ENCODE data around the gene STK39.

Gene STK39

GRCh38 chr2:168183308-168183997 is 63.9 kb downstream of the STK39 start:
- no peak for DNase-seq (ENCODE audit: low read depth)

DNA sequence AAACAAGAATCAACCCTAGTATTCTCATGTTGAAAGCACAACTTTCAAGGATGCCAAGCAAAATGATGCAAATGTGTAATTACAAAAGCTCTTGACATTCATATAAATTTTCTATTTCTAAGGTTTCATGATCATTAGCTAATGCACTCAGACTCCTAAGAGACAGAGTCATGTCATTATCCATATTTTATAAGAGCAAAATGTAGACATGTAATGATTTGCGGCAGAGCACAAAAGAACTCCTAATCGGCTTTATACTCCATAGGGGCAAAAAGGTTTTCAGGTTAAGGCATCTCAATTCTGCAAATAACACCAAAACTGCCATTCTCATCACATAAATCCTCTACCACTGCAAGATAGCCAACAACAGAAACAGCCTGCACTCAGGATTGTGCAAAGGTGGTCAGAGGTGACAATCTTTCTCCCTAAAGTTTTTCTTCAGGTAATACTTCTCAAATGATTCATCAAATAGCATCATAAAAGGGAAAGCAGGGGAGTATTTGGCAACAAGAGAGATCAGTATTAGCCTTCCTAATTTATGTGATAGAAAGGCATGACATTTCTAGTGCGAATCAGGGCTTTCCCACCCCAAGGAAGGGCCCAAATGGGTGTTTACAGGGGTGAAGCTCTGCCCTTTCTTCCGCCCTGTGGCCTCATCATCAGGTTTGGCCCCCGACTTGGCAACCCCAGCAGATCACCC is 64.7 kb downstream of the STK39 start:
- DNase-seq (ENCODE audit: low read depth) = no peak

- no peak for DNase-seq (ENCODE audit: low read depth)
Observed at GRCh38 chr2:168181825-168182224, 65.6 kb downstream of the STK39 start.

- DNase-seq (ENCODE audit: low read depth) = no peak
Observed at GRCh38 chr2:168180914-168181313, 66.5 kb downstream of the STK39 start.

DNA sequence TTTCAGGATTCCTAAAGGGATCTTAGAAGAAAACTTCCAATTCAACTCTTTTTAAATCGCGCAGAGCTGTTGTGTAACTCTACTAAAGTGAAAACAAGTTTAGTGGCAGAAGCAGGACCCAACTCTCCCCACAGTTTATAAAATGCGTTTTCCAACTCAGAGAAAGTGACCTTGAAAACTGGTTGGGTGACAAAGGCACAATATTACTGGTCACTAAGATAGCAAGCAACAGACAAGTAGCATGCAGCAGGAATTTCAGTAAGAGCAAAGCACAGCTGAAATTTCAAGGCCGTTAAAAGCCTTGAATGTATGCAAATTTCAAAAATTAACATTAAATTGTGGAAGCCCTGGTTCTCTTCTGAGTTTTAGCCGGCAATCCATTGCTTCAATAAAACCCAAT is 66.9 kb downstream of the STK39 start:
- no peak for DNase-seq (ENCODE audit: low read depth)

GRCh38 chr2:168179592-168179991 is 67.8 kb downstream of the STK39 start:
- DNase-seq (ENCODE audit: low read depth) = no peak

GRCh38 chr2:168178520-168179324 is 68.7 kb downstream of the STK39 start:
- no peak for DNase-seq (ENCODE audit: low read depth)

DNA sequence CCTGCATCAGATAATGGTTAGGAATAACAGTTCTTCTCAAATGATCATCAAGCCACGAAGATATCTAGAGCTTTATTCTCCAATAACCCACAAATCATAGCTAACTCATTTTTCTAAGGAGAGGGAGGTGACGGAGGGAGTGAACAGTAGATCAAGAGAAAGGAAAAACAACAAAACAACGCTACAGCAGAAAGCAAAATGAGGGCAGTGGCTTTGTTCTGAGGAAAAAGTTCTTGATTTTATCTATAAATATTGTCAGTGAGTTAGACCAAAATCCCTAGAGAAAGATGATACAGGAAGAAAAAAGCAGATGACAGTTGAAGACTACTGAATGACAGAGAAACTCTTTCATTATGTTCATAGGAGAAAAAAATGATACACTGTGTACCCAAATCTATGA is 71.0 kb downstream of the STK39 start:
- DNase-seq (ENCODE audit: low read depth) = no peak

- no peak for DNase-seq (ENCODE audit: low read depth)
Observed at GRCh38 chr2:168175469-168175868, 71.9 kb downstream of the STK39 start.

DNA sequence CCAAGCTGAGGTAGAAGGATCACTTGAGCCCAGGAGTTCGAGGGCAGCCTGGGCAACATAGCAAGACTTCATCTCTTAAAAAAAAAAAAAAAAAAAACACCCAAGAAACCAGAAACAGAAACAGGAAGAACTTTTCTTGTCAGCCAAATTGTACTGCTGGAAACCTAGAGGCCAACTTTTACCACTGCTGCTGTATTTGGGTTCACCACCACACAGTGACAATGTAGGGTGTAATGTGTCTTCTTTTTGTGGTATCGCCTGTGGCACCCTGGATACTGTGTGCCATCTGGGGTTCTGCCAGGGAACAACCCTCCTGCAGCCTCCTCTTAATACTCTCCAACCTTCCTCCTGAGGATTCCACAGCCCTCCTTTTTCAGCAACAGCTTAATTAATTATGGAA is 72.6 kb downstream of the STK39 start:
- DNase-seq (ENCODE audit: low read depth) = no peak

- DNase-seq (ENCODE audit: low read depth) = no peak
Observed at GRCh38 chr2:168172071-168172470, 75.3 kb downstream of the STK39 start.

- no peak for DNase-seq (ENCODE audit: low read depth)
Observed at GRCh38 chr2:168171059-168171762, 76.2 kb downstream of the STK39 start.

DNA sequence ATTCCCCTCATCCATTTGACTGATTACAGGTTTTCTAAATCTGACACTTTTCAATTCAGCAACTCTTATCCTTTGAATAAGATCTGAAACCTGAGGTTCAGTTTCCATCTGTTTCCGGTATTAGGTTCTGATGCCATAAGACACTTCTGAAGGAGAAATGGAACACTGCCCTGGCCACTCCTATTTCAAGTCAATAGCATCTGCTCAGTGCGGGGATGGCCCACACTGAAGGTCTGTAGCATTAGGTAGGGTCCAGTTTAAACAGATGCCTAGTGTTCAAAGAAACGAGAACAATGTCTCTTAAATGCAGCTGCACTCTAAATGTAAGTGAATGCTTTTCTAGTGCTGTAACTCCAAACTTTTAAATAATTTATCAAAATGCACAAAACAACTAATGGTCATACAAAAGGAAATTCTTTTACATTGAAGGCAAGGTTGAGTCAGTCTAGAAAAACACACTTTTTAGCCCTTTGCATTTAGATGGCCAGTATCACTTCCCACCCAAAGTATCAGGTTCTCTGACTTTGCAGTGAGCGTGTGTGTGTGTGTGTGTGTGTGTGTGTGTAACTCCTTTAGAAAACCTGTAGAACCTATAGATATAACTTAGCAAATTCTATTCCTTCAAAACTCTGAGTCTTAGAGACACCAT is 78.2 kb downstream of the STK39 start:
- DNase-seq (ENCODE audit: low read depth) = no peak

GRCh38 chr2:168167511-168168263 is 79.7 kb downstream of the STK39 start:
- DNase-seq (ENCODE audit: low read depth) = no peak

DNA sequence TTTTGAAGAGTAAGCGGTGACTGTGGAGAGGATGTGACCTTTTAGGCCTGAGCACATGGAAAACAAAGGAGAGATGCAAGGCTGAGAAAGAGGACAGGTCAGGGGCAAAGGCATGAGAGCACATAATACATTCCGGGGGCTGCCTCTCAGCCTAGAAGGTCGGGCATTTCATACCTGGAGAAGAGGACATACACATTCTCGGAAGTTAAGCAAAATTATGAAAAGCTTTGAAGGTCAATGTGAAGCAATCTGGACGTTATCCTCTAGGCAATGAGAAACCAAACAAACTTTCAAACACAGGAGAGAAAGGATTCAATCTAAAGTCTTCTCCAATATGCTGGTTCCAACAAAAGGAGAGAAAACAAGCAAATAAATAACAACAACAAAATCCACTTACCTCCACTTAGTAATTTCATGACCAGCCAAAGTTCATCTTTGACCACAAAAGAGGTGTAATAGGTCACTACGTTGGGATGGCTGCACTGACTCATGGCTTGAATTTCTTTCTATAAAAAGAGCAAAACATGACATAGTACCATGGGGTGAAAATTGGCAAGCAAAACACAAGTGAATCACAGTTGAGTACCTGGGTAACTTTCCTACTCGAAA is 80.4 kb downstream of the STK39 start:
- no peak for DNase-seq (ENCODE audit: low read depth)

DNA sequence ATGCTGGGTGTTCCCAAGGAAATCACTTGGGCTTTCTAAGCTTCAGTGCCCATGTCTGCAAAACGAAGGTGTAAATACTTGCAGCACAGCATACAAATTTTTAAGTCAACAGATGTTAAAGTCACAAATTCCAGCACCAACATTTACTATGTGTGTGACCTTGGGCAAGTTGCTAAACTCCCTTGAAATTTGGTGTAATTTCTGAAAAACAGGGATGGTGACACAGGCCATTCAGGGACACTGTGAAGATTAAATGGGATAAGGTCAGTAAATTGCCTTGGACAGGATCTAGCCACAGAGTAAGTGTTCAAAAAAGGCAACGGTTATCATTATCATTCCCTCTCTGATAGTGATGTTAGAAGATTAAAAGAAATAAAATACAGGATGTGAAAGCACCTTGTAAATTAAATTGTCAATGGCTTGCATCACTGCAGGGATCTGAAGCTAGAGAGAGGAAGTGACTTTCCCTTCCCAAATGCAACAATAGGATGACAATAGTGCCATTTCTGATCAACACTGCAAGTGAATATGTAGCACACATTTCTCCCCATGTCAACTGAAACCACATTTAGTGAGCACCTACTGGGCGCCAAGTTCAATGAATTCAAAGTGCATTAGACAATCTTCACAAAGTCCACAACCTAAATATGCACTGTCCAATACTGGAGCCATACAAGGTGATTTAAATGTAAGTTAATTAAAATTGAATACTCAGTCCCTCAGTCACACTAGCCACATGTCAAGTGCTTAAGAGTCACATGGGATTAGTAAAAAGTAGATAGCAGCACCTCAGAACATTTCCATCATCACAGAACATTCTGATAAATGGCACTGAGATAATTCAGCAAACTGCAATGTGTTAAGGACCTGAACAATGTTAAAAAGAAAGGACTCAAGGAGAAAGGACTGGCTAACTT is 81.2 kb downstream of the STK39 start:
- DNase-seq (ENCODE audit: low read depth) = no peak

- DNase-seq (ENCODE audit: low read depth) = no peak
Observed at GRCh38 chr2:168165397-168165796, 82.0 kb downstream of the STK39 start.

DNA sequence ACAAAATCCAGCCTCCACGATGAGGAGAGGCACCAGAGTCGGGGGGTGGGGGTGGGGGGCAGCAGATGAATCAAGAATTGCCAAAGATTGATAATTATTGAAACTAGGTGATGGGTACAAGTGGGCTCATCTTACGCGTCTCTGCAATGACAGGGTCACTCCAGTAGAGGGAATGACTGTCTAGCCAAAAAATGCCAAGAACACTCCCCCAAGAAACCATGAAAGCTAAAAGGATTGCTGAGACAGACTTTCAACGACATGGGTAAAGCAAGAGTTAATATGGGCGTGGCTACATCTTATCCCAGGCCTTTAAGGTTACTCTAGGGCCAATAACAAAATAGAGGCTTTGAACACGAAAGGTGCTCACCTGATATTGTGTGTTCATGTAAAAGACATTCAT is 86.5 kb downstream of the STK39 start:
- DNase-seq (ENCODE audit: low read depth) = no peak

GRCh38 chr2:168159754-168160585 is 87.4 kb downstream of the STK39 start:
- no peak for DNase-seq (ENCODE audit: low read depth)

Measured in T follicular helper cell (primary cell).